Progenitor cell of endocrine pancreas (in vitro differentiated cells): ENCODE measurements around the gene IL16. TPM values are rescaled to one million over a fixed set of nuclear protein-coding genes. Genes with fewer than 3 reads are reported as not detected.

Source experiments
- DNase-seq: peaks from one replicate; pipeline ENCODE4 v3.0.0; 2021; ENCODE audit warnings: low spot score; ENCODE audit not compliant: unreplicated experiment
- H3K27ac Mint-ChIP-seq: 2 replicates; pipeline ENCODE4 v1.8.0; 2021; ENCODE audit warnings: mild to moderate bottlenecking, moderate library complexity, mixed read lengths
- H3K27me3 Mint-ChIP-seq: 2 replicates; pipeline ENCODE4 v1.8.0; 2021; ENCODE audit warnings: mixed read lengths
- H3K36me3 Mint-ChIP-seq: 2 replicates; pipeline ENCODE4 v1.8.0; 2022; ENCODE audit warnings: mixed read lengths; ENCODE audit not compliant: insufficient read depth
- H3K4me1 Mint-ChIP-seq: 2 replicates; pipeline ENCODE4 v1.8.0; 2021; ENCODE audit warnings: low read depth, mixed read lengths
- H3K4me3 Mint-ChIP-seq: 2 replicates; pipeline ENCODE4 v1.8.0; 2021; ENCODE audit warnings: low read depth, mild to moderate bottlenecking, moderate library complexity, mixed read lengths
- H3K9me3 Mint-ChIP-seq: 2 replicates; pipeline ENCODE4 v1.8.0; 2021; ENCODE audit warnings: low read depth, mixed read lengths
- CTCF ChIP-seq: fragments of 200-600 bp; sonication (generic); IDR thresholded peaks from one replicate; pipeline ENCODE4 v1.5.0; 2021; ENCODE audit warnings: antibody characterized with exemption, mild to moderate bottlenecking; ENCODE audit not compliant: unreplicated experiment
- total RNA-seq: library from RNA; stranded (reverse); gene quantifications from 2 replicates; pipeline ENCODE4 v1.2.1, GENCODE V29; 2021

IL16 gene
- total RNA-seq, 1 donor from 2014 or later: 0.38 TPM

DNA sequence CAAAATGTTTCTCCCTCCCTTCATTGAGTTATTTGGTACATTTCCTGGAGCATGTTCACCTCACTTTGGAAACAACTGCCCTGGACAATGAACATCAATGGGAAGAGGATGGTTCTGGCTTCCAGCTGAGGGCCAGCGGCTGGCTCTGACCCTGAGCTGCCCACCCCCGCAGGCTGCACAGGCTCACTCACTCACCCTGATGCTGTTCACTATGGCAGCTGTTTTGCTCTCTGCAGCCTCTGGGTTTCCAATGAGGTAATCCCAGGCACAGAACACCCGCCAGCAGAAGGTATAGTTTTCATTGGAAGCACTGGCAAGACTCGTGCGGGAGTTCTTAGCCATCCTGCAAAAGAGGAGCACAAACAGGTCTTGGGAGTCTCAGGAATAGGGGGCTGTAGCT is 159.6 kb downstream of the IL16 start:
- peaks cover 6% of the 10 kb centered on the region for H3K27me3 Mint-ChIP-seq
- no peaks in the 10 kb centered on the region for H3K36me3 Mint-ChIP-seq
- H3K9me3 Mint-ChIP-seq: peaks cover 4% of the 10 kb centered on the region
- no peak for DNase-seq
- no peak overlapping the region for H3K27ac Mint-ChIP-seq
- H3K4me1 Mint-ChIP-seq: no peaks in the 10 kb centered on the region
- TF ChIP-seq CTCF: no peak
- no peak overlapping the region for H3K4me3 Mint-ChIP-seq

- Mint-ChIP-seq H3K9me3 (peaks cover 4% of the 10 kb centered on the region), H3K27ac (no peak overlapping the region), H3K4me3 (no peak overlapping the region), H3K27me3 (peaks cover 6% of the 10 kb centered on the region), H3K4me1 (no peaks in the 10 kb centered on the region), H3K36me3 (no peaks in the 10 kb centered on the region)
- TF ChIP-seq CTCF: no peak
- DNase-seq: no peak
Observed at GRCh38 chr15:81357180-81357686, 160.6 kb downstream of the IL16 start.

GRCh38 chr15:81358248-81358647 is 161.6 kb downstream of the IL16 start:
- TF ChIP-seq CTCF: no peak
- Mint-ChIP-seq H3K36me3 (no peaks in the 10 kb centered on the region), H3K27ac (no peak overlapping the region), H3K4me3 (no peak overlapping the region), H3K27me3 (peaks cover 6% of the 10 kb centered on the region), H3K9me3 (peaks cover 4% of the 10 kb centered on the region), H3K4me1 (no peaks in the 10 kb centered on the region)
- DNase-seq: no peak

DNA sequence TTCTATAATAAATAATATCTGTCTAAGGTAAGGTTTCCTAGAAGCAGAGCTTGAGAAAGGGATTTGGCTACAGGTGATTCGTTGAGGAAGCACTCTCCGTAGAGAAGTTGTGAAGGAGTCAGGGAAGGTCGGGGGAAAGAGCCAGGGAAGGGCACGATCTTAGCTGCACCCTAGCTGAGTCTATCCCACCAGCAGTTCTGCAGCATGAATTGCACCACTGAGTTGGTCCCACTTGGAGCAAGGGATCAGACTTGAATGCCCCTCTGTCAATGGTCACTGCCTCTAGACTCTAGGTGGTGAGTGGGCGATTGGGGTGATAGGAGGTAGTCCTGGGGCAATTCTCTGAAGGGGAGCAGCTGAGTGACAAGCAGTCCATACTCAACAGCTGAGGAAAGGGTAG is 163.8 kb downstream of the IL16 start:
- Mint-ChIP-seq H3K36me3 (no peaks in the 10 kb centered on the region), H3K9me3 (peaks cover 4% of the 10 kb centered on the region), H3K4me3 (no peak overlapping the region), H3K4me1 (no peaks in the 10 kb centered on the region), H3K27ac (no peak overlapping the region), H3K27me3 (peaks cover 3% of the 10 kb centered on the region)
- DNase-seq: no peak
- no peak for TF ChIP-seq CTCF

DNA sequence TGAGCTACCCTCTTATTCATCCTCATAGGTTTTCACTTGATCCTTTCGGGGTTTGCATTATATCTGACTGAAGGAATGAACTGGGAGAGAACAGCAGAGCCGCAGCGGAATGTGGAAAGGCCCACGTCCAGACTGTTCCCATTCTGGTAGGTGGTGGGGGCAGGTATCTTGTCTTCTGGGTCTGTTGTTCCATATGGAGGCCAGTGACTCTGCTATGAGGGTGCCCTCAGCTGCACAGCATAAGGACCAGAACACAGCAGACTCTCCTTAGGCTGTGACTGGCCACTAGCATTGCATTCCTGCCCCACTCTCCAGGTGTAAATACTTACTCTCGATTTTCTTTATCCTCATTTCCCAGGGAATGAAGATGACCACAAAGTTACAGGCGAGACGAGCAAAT is 165.2 kb downstream of the IL16 start:
- no peaks in the 10 kb centered on the region for H3K4me1 Mint-ChIP-seq
- H3K27ac Mint-ChIP-seq: no peak overlapping the region
- no peak for DNase-seq
- no peak overlapping the region for H3K4me3 Mint-ChIP-seq
- H3K36me3 Mint-ChIP-seq: no peaks in the 10 kb centered on the region
- peaks cover 3% of the 10 kb centered on the region for H3K27me3 Mint-ChIP-seq
- H3K9me3 Mint-ChIP-seq: peaks cover 4% of the 10 kb centered on the region
- no peak for TF ChIP-seq CTCF
